Smooth muscle cell (in vitro differentiated cells): Measurements from ENCODE around the gene PKP4. TPM values are rescaled to one million over a fixed set of nuclear protein-coding genes. Genes with fewer than 3 reads are reported as not detected.

Experiments
- DNase-seq: peaks from one replicate; lab custom pipeline; 2025; ENCODE audit not compliant: unreplicated experiment; lab: John Stamatoyannopoulos, UW
- H2AFZ ChIP-seq: fragments of 200-600 bp; sonication (generic); 2 replicates; pipeline ENCODE4 v1.6.0; 2016; ENCODE audit warnings: antibody characterized with exemption, low read depth, mild to moderate bottlenecking
- H3F3A ChIP-seq: fragments of 200-600 bp; sonication (generic); 2 replicates; pipeline ENCODE4 v1.6.0; 2017; ENCODE audit warnings: antibody characterized with exemption, low read depth
- H3K27ac ChIP-seq: fragments of 200-600 bp; sonication (generic); 2 replicates; pipeline ENCODE4 v1.5.1; 2016; ENCODE audit warnings: low read depth, mild to moderate bottlenecking
- H3K27me3 ChIP-seq: fragments of 200-600 bp; sonication (generic); 2 replicates; pipeline ENCODE4 v1.6.1; 2016; ENCODE audit warnings: low read depth, mild to moderate bottlenecking
- H3K36me3 ChIP-seq: fragments of 200-600 bp; sonication (generic); 2 replicates; pipeline ENCODE4 v1.5.1; 2016; ENCODE audit warnings: low read depth
- H3K4me1 ChIP-seq: fragments of 200-600 bp; sonication (generic); 2 replicates; pipeline ENCODE4 v1.5.1; 2016; ENCODE audit warnings: low read depth
- H3K4me2 ChIP-seq: fragments of 200-600 bp; sonication (generic); 2 replicates; pipeline ENCODE4 v1.6.0; 2016; ENCODE audit warnings: mild to moderate bottlenecking
- H3K4me3 ChIP-seq: fragments of 200-600 bp; sonication (generic); 2 replicates; pipeline ENCODE4 v1.5.1; 2016; ENCODE audit warnings: mild to moderate bottlenecking
- H3K79me2 ChIP-seq: fragments of 200-600 bp; sonication (generic); 2 replicates; pipeline ENCODE4 v1.6.0; 2016; ENCODE audit warnings: low read depth, mild to moderate bottlenecking
- H3K9ac ChIP-seq: fragments of 200-600 bp; sonication (generic); 2 replicates; pipeline ENCODE4 v1.6.0; 2016; ENCODE audit warnings: low read depth
- H3K9me3 ChIP-seq: fragments of 200-600 bp; sonication (generic); replicated peaks from 2 replicates; pipeline ENCODE4 v1.5.1; 2016; ENCODE audit warnings: low read depth
- H4K20me1 ChIP-seq: fragments of 200-600 bp; sonication (generic); 2 replicates; pipeline ENCODE4 v1.6.0; 2016; ENCODE audit warnings: low read depth
- CTCF ChIP-seq: fragments of 200-600 bp; sonication (generic); IDR thresholded peaks from 2 replicates; pipeline ENCODE4 v1.5.1; 2017; ENCODE audit warnings: borderline replicate concordance, mild to moderate bottlenecking, antibody characterized with exemption; ENCODE audit not compliant: insufficient read depth, poor library complexity, severe bottlenecking
- WGBS: methylation state at CpG from one replicate; pipeline ENCODE4 v1.1.7; 2016; ENCODE audit warnings: low lambda C conversion rate; 5-methylcytosine and 5-hydroxymethylcytosine counted together
- polyA plus RNA-seq: library from polyadenylated mRNA; unstranded; fragments of >200 nt; fragmentation: Nextera tagmentation; extraction: Ambion mirVana; gene quantifications from 2 replicates; pipeline ENCODE4 v1.2.1, GENCODE V29; 2016
- total RNA-seq: library from RNA; depleted of rRNA; stranded (reverse); fragments of >200 nt; gene quantifications from 2 replicates; pipeline ENCODE4 v1.2.3, GENCODE V29; 2014

Gene PKP4
- total and polyA plus RNA-seq, 2 experiments from 2014 or later, result 2.4 to 14.0 TPM

DNA sequence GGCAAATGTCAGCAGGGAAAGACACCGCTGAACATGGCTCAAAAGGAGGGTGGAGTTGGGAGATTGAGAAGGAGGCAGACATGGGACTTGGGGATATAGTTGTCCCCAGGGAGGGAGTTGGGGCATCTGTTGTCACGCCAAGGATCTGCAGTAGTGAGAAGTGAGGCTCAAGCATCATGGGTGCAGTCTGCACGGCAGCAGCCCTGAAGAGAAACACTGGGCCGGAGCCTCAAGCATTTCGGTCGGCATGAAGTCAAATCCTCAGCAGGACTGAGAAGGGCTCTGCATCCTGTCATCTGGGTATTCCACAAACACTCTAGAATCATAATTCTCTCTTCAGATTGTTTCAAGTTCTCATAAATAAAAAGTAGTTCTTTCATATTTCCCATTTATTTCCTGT, 205.7 kb downstream of the PKP4 start:
- no peak for DNase-seq
- no peaks in the 10 kb centered on the region for H4K20me1 ChIP-seq
- TF ChIP-seq CTCF, result no peak
- H3K9me3 ChIP-seq, result no peaks in the 10 kb centered on the region
- H3K9ac ChIP-seq, result no peak overlapping the region
- 93% methylated on average over 6 of the region's 6 CpGs for WGBS
- H3K4me3 ChIP-seq, result no peak overlapping the region
- H3F3A ChIP-seq, result no peaks in the 10 kb centered on the region
- no peaks in the 10 kb centered on the region for H3K36me3 ChIP-seq
- no peaks in the 10 kb centered on the region for H3K27me3 ChIP-seq
- H3K27ac ChIP-seq, result no peak overlapping the region
- H2AFZ ChIP-seq, result no peak overlapping the region
- no peak overlapping the region for H3K4me2 ChIP-seq
- H3K4me1 ChIP-seq, result peaks cover 7% of the 10 kb centered on the region
- no peaks in the 10 kb centered on the region for H3K79me2 ChIP-seq

DNA sequence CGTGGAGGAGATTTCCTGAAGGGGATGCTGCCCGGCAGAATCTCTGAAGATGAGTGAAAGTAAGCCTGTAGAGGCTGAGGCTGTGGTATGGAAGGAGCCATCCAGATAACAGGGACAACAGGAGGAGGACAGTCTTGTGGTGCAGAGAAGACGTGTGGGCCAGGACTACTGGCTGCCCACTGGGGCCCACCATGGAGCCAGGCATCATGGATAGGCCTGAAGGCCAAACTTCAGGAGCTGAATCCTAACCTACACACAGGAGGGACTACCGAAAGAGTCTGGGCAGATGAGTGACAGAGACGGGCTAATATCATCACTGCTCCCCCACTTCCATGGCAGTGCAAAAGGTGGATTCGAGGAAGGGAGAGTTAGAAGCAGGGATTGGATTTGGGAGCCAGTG, 207.0 kb downstream of the PKP4 start:
- Histone ChIP-seq H3K27me3 (no peaks in the 10 kb centered on the region), H3K79me2 (no peaks in the 10 kb centered on the region), H3K4me1 (peaks cover 7% of the 10 kb centered on the region), H4K20me1 (no peaks in the 10 kb centered on the region), H3K27ac (no peak overlapping the region), H3K4me2 (no peak overlapping the region), H3K9ac (no peak overlapping the region), H3K36me3 (no peaks in the 10 kb centered on the region), H3K9me3 (no peaks in the 10 kb centered on the region), H2AFZ (no peak overlapping the region), H3K4me3 (no peak overlapping the region), H3F3A (no peaks in the 10 kb centered on the region)
- TF ChIP-seq CTCF, result no peak
- no peak for DNase-seq
- over 99% methylated on average over 6 of the region's 6 CpGs for WGBS

DNA sequence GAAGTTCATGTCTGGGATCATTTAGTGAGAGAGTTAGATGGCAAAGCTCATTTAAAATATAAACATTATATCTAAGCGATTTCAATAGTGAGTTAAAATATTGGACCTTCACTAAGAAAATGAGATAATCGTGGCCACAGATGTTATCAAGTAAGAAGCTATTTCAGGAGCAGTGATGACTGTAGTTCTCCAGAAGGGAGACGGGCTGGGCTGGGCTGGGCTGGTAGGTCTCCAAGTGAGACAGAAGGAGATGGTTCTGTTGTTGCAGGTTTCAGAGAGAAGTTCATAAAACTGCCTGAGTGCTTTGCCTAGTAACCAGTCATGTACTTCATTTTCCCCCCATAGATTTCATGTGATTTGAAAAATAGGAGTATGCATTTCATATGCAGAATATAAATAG, 208.2 kb downstream of the PKP4 start:
- Histone ChIP-seq H3K27me3 (no peaks in the 10 kb centered on the region), H4K20me1 (no peaks in the 10 kb centered on the region), H3K4me1 (peaks cover 7% of the 10 kb centered on the region), H2AFZ (no peak overlapping the region), H3K79me2 (no peaks in the 10 kb centered on the region), H3K9ac (no peak overlapping the region), H3K9me3 (no peaks in the 10 kb centered on the region), H3F3A (no peaks in the 10 kb centered on the region), H3K27ac (no peak overlapping the region), H3K36me3 (no peaks in the 10 kb centered on the region), H3K4me2 (no peak overlapping the region), H3K4me3 (no peak overlapping the region)
- no peak for TF ChIP-seq CTCF
- 74% methylated on average over 3 of the region's 3 CpGs for WGBS
- DNase-seq, result no peak

- Histone ChIP-seq H3K27ac (no peak overlapping the region), H3K4me2 (no peak overlapping the region), H3K4me3 (no peak overlapping the region), H3K9ac (no peak overlapping the region), H3K79me2 (no peaks in the 10 kb centered on the region), H3K27me3 (no peaks in the 10 kb centered on the region), H3K36me3 (no peaks in the 10 kb centered on the region), H2AFZ (no peak overlapping the region), H3K9me3 (no peaks in the 10 kb centered on the region), H3F3A (no peaks in the 10 kb centered on the region), H3K4me1 (peaks cover 7% of the 10 kb centered on the region), H4K20me1 (no peaks in the 10 kb centered on the region)
- WGBS, result 55% methylated on average over 5 of the region's 5 CpGs
- no peak for DNase-seq
- TF ChIP-seq CTCF, result no peak
Observed at GRCh38 chr2:158665536-158666302, 209.0 kb downstream of the PKP4 start.
